Activated CD4-positive, alpha-beta T cell treated with anti-CD3 and anti-CD28 coated beads for 1 hour (primary cell): Measurements from ENCODE around the gene GCGR.

Experiments used
- DNase-seq: peaks from one replicate; pipeline ENCODE4 v3.0.0-alpha.2; 2020

The GCGR gene

DNA sequence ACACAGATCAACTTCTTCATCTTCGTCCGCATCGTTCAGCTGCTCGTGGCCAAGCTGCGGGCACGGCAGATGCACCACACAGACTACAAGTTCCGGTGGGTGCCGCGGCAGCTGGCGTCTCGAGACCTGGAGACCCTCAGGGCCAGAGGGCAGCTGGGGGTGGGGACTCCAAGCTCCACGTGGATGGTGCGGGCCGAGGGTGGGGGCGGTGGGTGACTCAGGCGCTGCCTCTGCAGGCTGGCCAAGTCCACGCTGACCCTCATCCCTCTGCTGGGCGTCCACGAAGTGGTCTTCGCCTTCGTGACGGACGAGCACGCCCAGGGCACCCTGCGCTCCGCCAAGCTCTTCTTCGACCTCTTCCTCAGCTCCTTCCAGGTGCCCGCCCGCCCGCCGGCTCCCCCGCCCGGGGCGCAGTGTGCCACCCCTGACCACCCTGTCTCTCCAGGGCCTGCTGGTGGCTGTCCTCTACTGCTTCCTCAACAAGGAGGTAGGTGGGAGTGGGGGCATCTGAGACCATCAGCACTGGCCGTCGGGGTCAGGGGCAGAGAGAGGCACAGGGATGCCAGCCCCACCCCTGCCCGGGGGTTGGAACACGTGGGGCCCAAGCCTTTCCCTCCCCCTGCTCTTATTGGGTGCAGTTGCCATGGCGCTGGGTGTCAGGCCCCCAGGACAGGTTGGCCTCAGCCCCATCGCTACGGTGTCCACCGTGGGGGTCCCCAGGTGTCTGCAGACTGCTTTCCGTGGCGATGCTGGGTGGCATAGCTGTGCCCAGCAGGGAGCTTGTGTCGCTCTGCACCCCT is 8.8 kb downstream of the GCGR start:
- no peak for DNase-seq

GRCh38 chr17:81813371-81813684 is 9.4 kb downstream of the GCGR start:
- no peak for DNase-seq

DNA sequence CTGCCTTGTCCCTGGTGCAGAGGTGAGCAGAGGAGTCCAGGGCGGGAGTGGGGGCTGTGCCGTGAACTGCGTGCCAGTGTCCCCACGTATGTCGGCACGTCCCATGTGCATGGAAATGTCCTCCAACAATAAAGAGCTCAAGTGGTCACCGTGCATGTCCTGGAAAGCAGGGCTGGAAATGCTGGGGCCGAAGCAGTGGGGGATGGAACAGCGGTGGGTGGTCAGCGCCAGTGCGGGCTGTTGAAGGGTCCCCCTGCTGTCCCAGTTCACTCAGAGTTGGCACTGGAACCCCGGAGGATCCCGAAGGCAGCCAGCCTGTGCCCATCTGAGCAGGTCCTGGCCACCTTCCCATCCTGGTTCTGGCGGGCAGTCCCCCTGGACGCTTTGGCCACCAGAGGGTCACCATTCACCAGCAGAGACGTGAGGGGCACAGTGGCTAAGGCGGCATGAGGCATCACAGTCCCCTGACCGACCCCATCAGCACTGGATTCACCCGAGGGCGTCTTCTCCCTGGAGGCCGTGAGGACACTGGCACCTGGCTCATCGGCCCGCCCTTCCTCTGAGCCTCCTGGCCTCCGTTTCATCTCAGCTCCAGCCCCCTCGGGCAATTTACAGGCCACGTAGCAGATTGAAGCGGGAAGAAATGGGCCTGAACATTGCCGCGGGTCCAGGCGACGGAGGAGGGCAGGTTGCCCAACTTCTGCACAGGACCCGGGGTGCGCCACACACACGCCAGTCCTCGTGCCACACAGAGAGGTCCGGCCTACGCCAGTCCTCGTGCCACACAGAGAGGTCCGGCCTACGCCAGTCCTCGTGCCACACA is 10.1 kb downstream of the GCGR start:
- no peak for DNase-seq

DNA sequence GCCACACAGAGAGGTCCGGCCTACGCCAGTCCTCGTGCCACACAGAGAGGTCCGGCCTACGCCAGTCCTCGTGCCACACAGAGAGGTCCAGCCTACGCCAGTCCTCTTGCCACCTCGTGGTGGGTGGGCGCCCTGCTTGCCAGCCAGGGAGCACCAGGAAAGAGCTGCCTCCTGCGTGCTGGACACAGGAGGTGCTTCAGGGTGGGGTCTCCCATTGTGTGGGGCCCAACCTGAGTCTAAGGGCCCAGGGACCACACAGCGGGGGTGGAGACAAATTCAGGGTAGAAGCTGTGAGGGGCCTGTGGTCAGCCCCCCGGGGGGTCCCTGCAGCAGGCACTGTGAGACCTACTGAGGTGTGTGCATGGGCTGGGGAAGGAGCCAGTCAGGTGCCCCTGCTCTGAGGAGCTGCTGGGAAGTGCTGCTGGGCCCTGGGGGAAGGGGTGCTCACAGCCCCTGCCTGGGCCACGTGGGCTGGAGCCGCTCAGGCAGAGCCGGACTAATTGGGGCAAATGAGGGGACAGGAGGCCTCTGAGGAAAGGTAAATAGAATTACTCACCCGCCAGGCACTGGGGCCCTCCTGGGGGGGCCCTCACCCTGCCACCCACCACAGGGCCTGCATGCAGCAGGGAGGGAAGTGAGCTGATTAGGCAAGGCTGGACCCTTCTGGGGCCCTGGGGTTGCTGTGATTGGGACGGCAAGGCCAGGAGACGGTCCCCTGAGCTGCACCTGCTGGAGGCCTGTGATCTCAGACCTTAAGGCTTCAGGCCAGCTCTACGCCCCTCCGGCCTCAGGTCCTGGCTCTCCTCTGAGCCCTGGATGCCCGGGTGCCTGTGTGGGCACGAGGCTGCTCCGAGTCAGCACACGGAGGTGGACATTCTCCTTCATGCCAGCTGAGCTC is 11.0 kb downstream of the GCGR start:
- DNase-seq = no peak

DNA sequence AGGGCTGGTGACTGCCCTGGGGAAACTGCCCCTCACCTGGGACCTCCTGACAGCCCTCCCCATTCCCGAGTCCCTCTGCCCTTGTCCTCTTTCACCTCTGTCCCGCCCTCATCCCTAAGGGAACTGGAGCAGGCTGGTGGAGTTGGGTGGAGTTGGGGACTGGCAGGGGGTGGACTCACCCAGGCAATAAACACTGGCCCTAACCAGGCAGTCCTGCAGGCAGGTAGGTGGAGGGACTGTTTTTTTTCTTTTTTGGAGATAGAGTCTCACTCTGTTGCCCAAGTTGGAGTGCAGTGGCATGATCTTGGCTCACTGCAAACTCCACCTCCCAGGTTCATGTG is 11.7 kb downstream of the GCGR start:
- DNase-seq = no peak

- DNase-seq = no peak
Measured at GRCh38 chr17:81817758-81818147, 13.8 kb downstream of the GCGR start.

- no peak for DNase-seq
Measured at GRCh38 chr17:81819708-81820107, 15.8 kb downstream of the GCGR start.

DNA sequence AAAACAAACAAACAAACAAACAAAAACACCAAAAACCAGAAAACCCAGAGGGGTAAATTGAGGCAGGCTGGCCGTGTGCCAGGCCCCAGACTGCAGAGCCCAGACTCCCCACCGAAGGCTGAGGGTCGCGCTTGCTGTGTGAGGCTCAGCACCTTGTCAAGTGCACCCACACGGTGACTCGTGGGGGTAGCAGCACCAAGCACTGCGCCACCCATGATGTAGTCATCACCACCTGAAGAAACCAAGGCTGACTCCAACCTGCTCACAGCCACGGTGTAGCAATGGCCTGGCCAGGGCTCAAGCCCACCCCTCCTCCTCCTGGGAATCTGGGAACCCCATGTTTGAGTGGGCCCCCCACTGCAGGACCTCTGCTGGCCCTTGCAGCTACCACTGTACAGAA is 17.2 kb downstream of the GCGR start:
- DNase-seq = no peak

DNA sequence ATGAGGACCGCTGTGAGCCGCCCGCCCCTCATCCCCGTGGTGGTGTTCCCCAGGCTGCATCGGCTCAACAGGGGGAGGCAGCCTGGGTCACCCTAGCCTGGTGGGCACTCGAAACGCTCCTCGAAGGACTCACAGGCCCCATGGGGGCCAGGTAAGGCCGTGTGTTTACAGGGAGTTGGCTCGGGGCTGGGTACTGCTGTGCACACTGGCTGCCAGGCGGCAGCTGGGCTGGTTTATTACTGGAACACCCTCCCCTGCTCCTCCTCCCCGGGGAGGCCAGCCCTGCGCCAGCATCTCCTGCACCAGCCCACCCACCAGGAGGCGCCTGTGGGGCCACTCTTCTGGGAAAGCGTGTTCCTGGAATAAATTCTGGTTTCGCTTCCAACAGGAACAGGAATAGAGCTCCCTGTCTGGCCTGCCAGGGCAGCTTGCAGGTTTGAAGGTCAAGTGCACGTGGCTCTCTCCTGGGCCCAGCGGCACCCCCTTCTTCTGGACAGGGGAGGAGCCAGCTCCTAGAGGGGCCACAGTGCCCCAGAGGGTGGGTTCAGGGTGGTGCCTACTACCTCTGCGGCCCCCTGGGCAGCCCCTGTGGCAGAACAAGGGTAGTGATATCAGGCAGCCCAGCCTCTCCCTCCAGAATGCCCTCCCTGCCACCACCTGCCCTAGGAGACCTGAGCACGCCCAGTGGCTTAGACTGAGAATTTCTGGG is 17.8 kb downstream of the GCGR start:
- DNase-seq = no peak

GRCh38 chr17:81822312-81822637 is 18.3 kb downstream of the GCGR start:
- DNase-seq = no peak

DNA sequence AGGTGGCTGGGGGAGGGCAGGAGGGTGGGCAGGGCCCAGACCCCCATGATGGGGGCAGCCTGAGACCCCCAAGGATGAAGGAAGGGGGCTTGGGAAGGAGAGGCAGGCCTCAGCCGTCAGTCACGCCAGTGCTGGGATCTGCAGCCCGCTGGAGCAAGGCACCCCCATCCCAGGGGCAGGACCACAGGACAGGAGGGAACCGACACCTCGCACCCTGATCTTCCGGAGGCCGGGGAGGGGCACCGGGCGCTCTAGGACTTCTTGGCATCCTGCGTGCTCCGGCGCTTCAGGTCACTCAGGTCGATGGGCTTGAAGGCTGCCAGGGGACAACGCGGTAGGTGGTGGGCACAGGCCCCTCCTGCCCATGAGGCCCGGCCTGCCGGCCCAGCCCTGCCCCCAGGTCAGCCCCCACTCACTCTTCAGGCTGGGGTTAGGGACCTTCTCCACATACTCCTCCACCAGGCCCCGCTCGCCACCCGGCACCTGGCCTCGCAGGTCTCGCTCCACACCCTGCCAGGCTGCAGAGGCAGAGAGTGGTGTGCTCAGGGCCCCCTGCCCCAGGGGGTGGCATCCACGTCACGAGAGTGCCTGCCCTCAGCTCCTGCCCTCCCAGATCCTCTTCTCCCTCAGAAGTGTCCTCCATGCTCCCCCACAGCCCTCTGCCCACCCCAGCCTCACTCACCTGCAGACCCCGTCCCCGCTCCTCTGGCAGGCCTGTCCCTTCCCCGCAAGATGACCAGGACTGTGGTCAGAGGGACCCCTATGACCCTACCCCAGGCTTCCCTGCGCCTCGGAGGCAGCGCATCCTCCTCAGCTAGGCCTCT is 19.3 kb downstream of the GCGR start:
- no peak for DNase-seq

DNA sequence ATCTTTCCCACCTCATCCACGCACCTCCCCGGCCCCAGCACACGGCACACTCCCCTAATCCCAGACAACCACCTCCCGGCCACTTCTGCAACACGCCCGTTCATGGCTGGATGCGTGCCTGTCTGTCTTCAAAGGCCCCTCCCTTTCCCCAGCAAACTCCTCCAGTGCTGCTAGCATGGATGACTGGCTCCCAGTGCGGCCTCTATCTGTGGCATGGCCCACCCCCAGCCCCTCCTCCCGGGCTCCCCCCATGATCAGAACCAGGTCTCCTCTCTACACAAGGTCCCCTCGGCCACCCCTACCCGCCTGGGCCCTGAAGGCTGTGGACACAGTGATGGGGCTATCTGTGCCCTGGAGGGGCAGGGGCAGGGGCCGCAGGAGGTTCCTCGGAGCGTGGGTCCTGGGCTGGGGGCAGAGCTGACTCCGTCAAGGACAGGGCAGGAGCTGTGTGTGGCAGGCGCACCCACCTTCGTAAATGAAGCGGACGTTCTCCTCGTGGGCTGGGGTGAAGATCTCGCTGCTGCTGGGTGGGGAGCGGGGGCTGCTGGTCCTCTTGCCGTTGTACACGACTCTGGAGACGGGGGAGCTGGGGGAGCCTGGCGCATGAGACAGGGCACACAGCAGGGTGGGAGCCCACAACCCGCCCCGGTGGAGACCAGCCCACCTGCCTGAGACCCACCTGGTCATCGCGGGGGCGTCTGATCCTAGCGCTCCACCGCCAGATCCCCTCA is 20.0 kb downstream of the GCGR start:
- DNase-seq = no peak

DNA sequence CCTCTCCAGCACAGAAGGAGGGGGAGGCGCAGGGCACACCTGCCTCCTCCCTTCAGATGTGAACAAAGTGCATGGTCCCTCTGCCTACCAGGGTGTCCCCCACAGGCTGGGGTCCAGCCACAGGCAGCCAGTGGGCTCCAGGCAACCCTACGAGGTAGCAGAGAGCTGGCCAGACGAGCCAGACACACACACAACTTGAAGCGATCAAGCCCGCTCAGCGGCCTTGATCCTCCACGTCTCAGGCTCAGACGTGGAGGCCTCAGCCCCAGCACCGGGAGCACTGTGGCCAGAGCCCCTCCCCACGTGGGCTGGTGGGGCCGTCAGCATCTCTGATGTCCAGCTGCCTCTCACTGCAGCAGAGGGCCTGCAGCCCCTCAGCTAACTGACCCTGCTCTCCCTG is 20.6 kb downstream of the GCGR start:
- no peak for DNase-seq

- DNase-seq = no peak
Measured at GRCh38 chr17:81825841-81826466, 22.0 kb downstream of the GCGR start.

DNA sequence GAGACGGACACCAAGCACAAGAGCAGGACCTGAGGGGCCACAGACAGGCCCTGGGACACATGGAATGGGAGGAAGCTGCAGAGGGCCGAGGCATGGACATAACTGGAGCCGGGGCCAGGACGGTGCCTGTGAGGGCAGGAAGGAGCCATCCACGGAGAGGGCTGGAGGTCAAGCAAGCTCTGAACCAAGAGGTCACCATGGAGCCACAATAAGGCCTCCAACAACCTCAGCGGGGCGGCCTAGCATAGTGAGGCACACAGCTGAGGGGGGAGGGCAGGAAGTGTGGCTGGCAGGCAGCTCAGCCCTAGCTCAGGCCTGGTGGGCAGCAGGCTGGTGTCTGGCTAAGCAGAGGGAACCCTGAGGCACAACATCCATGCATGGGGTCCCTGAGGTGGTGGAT is 24.7 kb downstream of the GCGR start:
- no peak for DNase-seq

DNA sequence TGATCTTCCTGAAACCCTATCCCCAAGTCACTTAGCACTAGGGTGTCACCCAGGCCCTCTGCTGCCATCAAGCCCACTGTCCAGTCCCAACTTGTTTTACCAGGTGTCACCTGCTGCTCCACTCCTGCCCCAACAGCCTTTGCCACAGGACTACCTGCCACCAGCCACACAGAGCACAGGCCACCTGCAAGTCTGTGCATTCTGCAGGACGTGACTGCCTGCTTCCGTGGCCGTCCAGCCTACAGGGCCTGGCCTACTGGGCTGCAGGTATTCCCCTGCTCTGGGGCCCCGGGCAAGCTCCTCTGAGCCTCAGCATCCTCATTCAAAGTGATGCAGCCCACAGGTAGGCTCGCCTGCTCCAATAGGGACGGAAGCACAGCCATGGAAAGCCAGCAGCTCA is 25.9 kb downstream of the GCGR start:
- DNase-seq = no peak

DNA sequence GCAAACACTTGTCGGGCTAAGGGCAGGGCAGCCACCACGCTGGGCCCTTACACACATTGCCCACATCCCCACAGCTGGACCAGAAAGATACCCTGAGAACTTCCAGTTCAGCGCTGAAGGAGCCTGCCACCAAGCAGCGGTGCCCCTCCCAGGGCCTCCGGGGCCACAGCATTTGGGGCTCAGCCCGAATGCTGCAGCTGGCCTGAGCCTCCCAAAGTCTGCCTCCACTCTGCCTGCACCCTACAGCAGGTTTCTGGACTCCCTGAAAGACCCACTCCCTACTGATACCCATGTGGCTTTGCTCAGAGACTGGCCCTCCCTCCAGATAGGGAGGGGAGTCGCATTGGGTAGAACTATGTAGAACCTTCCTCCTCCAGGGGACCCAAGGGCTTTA is 27.6 kb downstream of the GCGR start:
- DNase-seq = no peak

DNA sequence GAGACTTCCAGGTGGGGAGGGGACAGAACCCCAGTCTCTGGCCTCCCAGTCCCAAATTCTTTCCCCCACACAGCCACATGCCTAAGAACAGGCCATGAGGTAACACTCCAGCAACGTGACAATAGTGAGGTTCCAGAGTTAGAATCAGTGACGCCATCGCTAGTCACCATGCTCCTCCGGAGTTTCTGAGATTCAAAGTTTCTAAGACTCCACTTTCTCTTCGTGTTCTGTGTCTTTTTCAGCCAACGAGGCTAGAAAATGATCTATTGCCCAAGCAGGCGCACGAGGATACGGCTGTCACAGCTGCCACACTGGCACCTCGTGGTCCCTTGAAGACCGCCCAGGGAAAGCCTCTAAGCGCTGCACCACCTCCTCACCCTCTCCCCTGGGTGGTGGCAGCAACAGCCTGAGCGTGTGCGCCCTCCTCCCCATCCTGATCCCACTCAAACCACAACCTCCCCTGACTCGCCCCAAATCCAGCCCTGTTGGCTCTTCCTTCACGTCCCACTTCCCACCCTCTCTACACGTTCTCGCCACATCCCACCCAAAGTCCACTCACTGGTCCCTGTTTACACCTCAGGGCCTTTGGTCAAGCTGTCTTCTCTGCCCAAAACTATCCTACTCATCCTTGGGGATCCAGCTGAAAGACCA is 28.1 kb downstream of the GCGR start:
- no peak for DNase-seq

DNA sequence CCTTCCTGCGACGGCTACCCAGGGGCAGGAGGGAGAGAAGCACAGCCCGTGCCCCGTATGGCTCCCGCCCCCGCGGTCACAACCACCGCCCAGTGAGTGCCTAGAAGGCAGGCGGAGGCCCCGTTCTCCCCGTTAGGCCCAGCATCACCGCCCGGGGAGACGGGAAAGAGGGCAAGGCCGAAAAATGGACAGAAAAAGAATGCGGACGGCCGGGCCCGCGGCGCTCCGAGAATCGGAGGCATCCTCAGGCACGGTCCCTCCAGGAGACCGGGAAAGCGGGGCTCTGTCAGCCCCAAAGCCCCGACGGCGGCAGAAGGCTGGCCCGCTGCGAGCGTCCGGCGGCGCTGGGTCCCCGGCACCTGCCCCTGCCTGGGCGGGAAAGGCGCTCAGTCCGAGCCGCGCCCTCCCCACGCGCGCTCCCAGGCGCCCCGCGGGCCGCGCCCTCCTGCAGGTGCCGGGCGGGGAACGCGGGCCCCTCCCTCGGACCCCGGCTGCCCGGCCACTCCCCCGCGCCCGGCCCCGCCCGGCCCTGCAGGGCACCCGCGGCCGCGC is 28.7 kb downstream of the GCGR start:
- DNase-seq = no peak
